HCT116 (cell line): Measurements from ENCODE around the gene LINGO1.

Experiments
- CEBPB ChIP-seq: IDR thresholded peaks from 2 replicates; pipeline ENCODE4 v1.6.1; 2012; ENCODE audit warnings: low read depth
- CTCF ChIP-seq, 3 experiments: fragments of 200-600 bp in 1 of 3; sonication (generic) in 1 of 3; IDR thresholded peaks in 2 of 3; conservative IDR thresholded peaks in 1 of 3; 2 replicates each; pipeline ENCODE4 v1.5.1; 2012 to 2017; ENCODE audit warnings: low read depth in 2 of 3, low read length in 2 of 3, antibody characterized with exemption in 1 of 3, borderline replicate concordance in 1 of 3, control low read depth in 1 of 3, mild to moderate bottlenecking in 1 of 3, mixed read lengths in 1 of 3, mixed run types in 1 of 3, moderate library complexity in 1 of 3; ENCODE audit not compliant: insufficient read depth in 1 of 3
- ELF1 ChIP-seq: IDR thresholded peaks from 2 replicates; pipeline ENCODE4 v1.6.1; 2012; ENCODE audit warnings: low read depth, borderline replicate concordance
- EZH2 ChIP-seq: fragments of 200-600 bp; sonication (generic); IDR thresholded peaks from 2 replicates; pipeline ENCODE4 v1.6.1; 2017; ENCODE audit warnings: antibody characterized with exemption, mixed run types
- EZH2phosphoT487 ChIP-seq: fragments of 200-600 bp; IDR thresholded peaks from 2 replicates; pipeline ENCODE4 v1.6.1; 2018; ENCODE audit warnings: antibody characterized with exemption, borderline replicate concordance
- POLR2A ChIP-seq: IDR thresholded peaks from 2 replicates; pipeline ENCODE4 v1.7.0; 2011; ENCODE audit warnings: borderline replicate concordance; ENCODE audit not compliant: insufficient read depth, insufficient read length; ENCODE audit errors: extremely low read depth
- POLR2AphosphoS5 ChIP-seq: IDR thresholded peaks from 2 replicates; pipeline ENCODE4 v1.6.1; 2011; ENCODE audit warnings: mild to moderate bottlenecking, low read depth, low read length, moderate library complexity
- RAD21 ChIP-seq: IDR thresholded peaks from 2 replicates; pipeline ENCODE4 v1.6.1; 2012; ENCODE audit warnings: low read depth, mild to moderate bottlenecking
- REST ChIP-seq: IDR thresholded peaks from 2 replicates; pipeline ENCODE4 v1.6.1; 2012; ENCODE audit warnings: low read depth
- SIN3A ChIP-seq: IDR thresholded peaks from 2 replicates; pipeline ENCODE4 v1.6.1; 2012; ENCODE audit warnings: low read depth
- SP1 ChIP-seq: IDR thresholded peaks from 2 replicates; pipeline ENCODE4 v1.6.1; 2012; ENCODE audit warnings: low read depth
- SRF ChIP-seq: IDR thresholded peaks from 2 replicates; pipeline ENCODE4 v1.6.1; 2012; ENCODE audit warnings: low read depth
- YY1 ChIP-seq: IDR thresholded peaks from 2 replicates; pipeline ENCODE4 v1.6.1; 2011; ENCODE audit warnings: low read length, low read depth, moderate library complexity, mild to moderate bottlenecking; ENCODE audit not compliant: insufficient replicate concordance; ENCODE audit errors: extremely low read depth
- ZFX ChIP-seq: fragments of 450-650 bp; IDR thresholded peaks from 2 replicates; pipeline ENCODE4 v1.6.1; 2017

GRCh38 chr15:77657634-77658238 lies 25.0 kb upstream of the LINGO1 start:
- TF ChIP-seq EZH2phosphoT487, result no peak
- no peak for TF ChIP-seq REST
- TF ChIP-seq SRF, result no peak
- no peak for TF ChIP-seq POLR2A
- no peak for TF ChIP-seq EZH2
- no peak for TF ChIP-seq CTCF (IDR thresholded peaks at IDR 0.05 in 2 of 3, conservative IDR thresholded peaks at IDR 0.05 in 1 of 3; ENCODE audit: borderline replicate concordance in 1 of 3, insufficient read depth in 1 of 3, low read depth in 2 of 3, low read length in 2 of 3)
- TF ChIP-seq SIN3A, result no peak
- no peak for TF ChIP-seq ZFX
- TF ChIP-seq CEBPB, result no peak
- TF ChIP-seq RAD21, result no peak
- no peak for TF ChIP-seq POLR2AphosphoS5
- TF ChIP-seq SP1, result no peak
- no peak for TF ChIP-seq ELF1
- TF ChIP-seq YY1, result no peak
